Measurements from ENCODE around the gene NRG2.

NRG2 gene

DNA sequence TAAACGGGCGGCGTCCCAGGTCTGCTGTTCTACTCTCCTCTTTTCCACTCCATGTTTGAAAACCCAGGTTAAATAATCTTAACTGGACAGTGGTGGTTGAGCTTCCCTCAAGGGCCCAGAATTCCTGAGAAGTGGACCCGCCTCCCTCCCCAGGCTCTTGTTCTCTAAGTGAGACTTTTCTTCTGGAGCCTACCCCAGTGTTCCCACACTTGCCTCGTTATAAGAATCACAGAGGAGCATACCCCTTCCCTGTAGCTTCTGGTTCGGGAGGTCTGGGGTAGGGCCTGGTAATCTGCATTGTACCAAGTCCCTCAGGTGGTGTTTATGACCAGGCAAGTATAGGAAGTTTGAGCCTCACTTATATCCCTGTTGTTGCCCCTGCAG, 235.5 kb downstream of the NRG2 start:
- DNase-seq = no peak

DNA sequence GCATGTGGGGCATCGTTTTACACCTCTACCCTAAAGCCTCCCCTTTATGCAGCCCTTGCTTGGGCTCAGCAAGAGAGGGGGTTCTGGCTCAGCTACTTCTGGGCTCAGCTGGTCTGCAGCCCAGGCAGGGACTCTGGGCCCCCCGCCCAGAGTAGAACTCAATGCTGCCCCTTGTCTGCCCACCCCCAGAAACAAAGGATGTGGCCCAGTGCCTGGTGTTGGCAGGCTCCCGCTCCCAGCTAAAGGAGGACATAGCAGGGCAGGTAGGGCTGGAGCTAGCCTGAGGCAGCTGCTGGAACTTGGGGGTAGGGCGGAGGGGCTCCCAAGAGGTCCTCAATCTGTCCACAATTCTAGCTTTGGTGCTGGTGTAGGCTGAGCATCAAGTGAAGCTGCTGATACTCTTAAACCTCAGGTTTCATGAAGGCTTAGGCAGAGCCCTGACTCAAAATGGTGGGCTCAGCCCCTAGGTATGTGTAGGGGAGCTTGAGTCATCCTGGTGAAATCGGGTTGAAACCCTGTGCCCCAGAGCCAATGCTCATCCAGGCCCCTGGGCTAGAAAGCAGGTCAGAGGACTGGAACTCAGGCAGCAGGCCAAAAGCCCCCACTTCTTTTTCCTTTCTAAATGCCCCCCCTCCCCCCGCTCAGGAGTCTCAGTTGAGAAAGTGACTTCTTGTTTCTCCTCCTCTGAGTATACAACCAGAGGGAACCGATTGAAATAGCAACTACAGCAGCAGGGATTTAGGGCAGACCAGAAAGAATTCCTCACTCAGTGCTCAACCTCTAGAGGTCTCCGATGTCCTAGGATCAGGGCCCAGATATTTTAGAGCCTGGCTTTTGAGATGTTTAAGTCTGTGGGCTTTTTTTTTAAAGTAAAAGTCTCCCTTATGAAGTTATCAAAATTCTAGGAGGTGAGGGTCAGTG, 236.1 kb downstream of the NRG2 start:
- no peak for DNase-seq

DNA sequence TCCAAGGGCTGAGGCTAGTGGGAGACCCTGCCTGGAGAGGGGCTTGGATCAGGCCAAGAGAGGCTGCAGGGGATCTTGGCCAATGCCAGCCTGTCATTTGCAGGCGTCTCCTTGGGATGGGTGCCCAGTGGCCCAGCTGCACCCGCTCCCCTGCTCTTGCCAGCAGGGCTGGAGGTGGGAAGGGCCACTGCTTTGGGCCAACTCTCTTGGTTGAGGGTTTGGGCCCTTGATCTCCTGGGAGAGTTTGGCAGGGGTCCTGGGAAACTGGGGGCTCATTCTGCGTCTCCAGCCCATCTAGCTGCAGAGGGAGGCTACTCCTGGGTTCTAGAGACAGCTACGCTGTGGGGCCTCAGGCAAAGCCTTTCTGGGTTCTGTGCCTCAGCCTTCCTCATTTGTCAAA, 237.0 kb downstream of the NRG2 start:
- DNase-seq = no peak

DNA sequence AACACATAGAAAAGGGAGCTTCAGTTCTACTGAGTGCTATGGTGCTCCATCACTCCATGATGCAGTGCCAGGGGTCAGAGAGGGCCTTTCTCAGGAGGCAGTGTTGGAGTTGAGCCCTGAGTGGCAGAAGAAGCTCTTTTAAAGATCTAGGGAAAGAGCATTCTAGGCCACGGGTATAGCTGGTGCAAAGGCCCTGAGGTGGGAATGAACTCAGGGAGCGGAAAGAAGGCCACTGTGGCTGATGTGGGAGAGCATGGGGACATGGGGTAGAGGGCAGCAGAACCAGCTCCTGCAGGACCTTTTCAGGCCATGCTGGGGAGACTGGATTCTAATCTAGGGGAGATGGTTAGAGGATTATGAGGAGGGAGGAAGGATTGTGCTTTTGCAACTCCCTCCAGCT, 237.6 kb downstream of the NRG2 start:
- no peak for DNase-seq

DNA sequence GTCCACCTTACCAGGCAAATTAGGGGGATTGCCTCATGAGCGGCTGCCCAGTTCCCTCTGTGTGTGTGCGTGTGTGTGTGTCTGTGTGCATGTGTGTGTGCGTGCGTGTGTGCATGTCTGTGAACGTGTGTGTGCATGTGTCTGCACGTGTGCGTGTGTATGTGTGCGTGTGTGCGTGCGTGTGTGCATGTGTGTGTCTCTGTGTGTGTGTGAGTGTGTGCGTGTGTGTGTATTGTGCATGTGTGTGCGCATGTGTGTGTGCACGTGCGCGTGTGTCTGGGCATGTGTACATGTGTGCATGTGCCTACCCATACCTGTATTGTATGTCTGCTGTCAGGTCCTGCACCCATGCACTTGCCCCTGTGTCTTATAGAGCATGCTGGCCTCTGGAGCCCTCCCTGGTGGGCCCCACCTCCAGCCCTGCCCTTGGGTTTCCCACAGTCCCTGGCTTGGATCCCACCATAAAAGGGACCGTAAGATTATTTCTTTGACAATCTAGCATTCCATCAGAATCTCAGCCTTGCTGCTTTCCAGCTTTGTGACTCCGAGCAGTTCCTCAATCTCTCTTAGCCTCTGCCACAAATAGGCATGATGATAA, 238.2 kb downstream of the NRG2 start:
- DNase-seq = no peak

DNA sequence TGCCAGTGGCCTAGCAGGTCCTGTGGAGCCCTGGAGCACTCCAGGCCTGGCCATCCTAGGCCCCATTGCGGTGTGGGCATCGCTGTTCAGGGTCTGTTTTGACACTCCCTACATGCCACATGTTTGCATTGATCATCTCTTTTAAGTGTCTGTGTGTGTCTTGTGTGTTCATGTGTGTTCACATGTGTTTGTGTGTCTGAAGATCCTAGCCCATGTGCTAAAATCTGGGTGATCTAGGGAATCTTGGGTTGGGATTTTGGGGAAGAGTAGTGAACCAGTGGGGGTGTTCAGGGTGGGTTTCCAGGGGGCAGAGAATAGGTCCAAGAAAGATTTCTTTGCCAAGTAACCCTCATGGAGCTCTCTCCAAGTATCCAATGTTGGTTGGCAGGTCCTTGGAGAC, 239.1 kb downstream of the NRG2 start:
- DNase-seq = no peak

DNA sequence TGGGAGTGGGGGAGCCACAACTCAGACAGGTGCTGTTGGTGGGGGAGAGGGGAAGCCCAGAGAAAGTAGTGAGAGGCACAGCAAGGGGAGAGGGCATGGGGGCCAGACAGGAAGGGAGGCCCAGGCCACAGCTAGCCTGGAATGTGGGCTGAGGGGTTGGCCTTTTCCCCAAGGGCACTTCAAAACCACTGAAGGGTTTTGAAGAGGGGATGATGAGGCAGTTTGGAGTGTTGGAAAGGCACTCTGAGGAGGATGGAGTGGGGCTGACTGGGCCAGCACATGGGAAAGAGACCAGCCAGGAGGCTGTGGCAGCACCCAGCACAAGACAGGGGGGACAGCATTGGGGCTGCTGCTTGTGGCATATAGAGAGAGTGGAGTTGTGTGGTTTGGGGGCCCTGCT, 243.7 kb downstream of the NRG2 start:
- DNase-seq = no peak

DNA sequence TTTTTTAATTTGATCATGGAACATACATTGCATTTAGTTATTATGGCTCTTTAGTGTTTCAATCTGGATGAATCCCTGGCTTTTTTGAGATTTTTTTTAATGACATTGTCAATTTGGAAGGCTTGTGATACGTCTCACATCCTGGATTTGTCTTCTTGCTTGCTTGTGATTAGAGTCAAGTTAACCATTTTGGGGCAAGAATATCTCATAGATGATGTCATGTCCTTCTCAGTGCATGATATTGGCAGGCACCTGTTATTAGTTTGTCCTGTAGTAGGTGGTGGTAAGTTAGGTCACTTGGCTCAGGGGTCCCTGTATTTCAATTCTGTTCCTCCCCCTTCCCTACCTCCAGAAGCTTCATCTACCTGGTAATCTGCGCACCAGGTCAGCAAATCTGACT, 244.2 kb downstream of the NRG2 start:
- DNase-seq = no peak

DNA sequence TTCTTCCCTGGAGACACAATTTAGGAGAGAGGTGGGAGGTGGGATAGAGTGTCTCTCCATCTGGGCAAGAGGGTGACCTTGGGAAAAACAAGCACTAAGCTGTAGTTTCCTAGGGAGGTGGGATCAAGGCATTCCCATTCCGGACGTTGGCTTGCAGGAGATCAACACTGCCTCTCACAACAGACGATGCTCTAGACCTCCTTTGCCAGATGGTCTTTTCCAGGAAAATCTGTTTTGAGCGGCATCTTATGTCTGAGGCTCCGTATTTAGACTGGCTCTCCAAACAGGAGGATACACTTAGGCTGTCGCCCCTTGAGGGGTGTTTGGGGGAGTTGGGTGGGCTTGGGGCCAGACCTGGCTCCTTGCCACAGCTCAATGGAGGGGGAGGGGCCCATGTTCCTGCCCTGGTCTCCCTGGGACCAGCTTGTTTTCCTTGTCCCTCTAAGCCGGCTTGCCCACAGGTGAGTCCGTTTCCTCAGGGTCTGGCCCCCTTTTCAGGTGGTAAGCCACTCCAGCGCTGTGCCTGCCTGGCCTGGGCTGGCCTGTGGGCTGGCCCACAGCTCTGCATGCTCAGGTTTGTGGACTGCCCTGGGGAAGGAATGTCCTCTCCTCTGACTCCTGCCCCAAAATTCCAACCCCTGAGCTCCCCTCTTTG, 245.1 kb downstream of the NRG2 start:
- no peak for DNase-seq

DNA sequence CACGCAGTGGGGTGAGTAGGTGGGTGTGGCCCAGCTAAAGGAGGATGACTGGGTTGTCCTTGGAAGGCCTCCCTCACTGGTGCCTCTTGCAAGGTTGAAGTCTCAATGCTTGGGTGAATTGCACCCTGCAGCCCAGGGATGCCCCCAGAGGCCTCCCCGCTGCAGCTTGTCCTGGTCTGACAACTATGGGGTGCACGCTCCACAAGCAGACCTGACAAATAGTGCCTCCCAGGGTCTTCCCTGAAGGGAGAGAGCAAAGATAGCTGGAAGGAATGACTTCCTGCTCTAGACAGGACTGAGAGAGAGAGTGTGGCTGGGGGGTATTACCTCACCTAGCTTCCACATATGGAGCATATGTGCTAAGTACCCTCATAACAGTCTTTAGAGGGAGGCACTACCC, 245.8 kb downstream of the NRG2 start:
- DNase-seq = no peak
